Measurements from ENCODE around the gene NPC1. TPM values are rescaled to one million over a fixed set of nuclear protein-coding genes. Genes with fewer than 3 reads are reported as not detected.
"Not testable (repeated sequence)": the region's sequence is repeated elsewhere in the genome, so short reads cannot be mapped to it uniquely, and the experiment has no call there.

NPC1 gene
- total RNA-seq, 1 donor from 2014 or later, result 114 TPM

DNA sequence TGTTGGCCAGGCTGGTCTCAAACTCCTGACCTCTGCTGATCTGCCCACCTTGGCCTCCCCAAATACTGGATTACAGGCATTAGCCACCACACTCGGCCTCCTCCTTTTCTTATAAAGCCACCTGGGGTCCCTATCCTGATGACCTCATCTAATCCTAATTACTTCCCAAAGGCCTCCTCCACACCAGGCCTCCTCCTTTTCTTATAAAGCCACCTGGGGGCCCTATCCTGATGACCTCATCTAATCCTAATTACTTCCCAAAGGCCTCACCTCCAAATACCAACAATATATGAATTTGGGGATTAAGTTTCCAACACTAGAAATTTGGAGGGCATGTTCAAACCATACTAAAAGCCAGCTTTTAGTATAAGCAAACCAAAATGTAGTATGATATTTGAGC lies 92.7 kb downstream of the NPC1 start:
- Histone ChIP-seq H3K9me3 (no peaks in the 10 kb centered on the region), H3K4me3 (no peak overlapping the region), H3K27ac (no peak overlapping the region), H3K36me3 (no peaks in the 10 kb centered on the region), H3K27me3 (ENCODE audit: low read depth) (no peaks in the 10 kb centered on the region), H3K4me1 (no peaks in the 10 kb centered on the region)
- intact Hi-C loops (cut with DNase I), result no loop called here
- DNase-seq (no peak), ATAC-seq (no peak)
- TF ChIP-seq, protein P1, sequence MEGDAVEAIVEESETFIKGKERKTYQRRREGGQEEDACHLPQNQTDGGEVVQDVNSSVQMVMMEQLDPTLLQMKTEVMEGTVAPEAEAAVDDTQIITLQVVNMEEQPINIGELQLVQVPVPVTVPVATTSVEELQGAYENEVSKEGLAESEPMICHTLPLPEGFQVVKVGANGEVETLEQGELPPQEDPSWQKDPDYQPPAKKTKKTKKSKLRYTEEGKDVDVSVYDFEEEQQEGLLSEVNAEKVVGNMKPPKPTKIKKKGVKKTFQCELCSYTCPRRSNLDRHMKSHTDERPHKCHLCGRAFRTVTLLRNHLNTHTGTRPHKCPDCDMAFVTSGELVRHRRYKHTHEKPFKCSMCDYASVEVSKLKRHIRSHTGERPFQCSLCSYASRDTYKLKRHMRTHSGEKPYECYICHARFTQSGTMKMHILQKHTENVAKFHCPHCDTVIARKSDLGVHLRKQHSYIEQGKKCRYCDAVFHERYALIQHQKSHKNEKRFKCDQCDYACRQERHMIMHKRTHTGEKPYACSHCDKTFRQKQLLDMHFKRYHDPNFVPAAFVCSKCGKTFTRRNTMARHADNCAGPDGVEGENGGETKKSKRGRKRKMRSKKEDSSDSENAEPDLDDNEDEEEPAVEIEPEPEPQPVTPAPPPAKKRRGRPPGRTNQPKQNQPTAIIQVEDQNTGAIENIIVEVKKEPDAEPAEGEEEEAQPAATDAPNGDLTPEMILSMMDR (IDR thresholded peaks at IDR 0.05), result no peak

DNA sequence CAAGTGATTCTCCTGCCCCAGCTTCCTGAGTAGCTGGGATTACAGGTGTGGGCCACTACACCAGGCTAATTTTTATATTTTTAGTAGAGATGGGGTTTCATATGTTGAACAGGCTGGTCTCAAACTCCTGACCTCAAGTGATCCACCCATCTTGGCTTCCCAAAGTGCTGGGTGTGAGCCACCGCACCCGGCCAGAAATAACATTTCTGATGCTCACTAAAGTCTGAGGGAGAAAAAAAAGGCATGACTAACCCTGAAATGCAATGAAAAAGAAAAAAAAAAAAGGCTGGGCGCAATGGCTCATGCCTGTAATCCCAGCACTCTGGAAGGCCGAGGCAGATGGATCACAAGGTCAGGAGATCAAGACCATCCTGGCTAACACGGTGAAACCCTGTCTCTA lies 96.7 kb downstream of the NPC1 start:
- H3K27me3 ChIP-seq (ENCODE audit: low read depth); ATAC-seq; H3K4me3 ChIP-seq; H3K27ac ChIP-seq; H3K36me3 ChIP-seq; H3K9me3 ChIP-seq; intact Hi-C loops (cut with DNase I); DNase-seq: not testable (repeated sequence)
- peaks cover 13% of the 10 kb centered on the region for H3K4me1 ChIP-seq

DNA sequence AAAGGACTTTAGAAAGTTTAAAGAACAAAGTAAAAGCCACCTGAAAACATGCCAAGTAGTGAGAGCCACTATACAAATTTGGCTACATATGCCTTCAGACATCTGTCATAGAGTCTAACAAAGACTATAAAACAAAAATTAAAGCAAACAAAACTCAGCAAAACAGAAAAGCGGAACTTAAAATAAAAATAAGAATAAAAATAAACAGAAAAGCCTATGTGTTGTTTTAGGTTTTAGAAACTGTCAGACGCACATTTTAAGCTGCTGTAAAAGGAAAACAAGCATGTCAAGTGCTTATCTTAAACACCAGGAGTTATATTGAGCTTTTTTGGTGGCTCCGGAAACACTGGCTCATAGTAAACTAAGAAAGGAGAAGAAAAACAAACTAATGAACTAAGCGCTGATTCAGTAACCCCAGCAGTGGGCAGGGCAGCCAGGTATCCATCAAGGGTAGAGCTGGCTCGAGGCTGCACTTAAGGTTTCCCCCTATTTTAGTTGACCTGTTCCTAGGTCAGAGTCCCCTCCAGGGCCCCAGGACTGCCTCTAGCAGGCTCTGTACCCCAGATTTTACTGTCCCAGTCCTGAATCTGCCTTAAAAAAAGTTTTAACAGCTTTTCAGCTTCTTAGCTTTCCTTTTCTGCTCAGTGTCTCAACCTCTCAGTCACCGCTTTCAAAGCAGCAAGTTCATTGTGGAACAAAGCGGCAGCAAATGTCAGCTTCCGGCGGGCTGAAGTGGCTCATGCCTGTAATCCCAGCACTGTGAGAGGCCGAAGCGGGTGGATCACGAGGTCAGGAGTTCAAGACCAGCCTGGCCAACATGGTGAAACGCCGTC lies 98.4 kb downstream of the NPC1 start:
- H3K4me3 ChIP-seq, result peak overlapping the region; percentile 31
- ATAC-seq (peak; percentile 74 to 83), DNase-seq (peak; percentile 70)

DNA sequence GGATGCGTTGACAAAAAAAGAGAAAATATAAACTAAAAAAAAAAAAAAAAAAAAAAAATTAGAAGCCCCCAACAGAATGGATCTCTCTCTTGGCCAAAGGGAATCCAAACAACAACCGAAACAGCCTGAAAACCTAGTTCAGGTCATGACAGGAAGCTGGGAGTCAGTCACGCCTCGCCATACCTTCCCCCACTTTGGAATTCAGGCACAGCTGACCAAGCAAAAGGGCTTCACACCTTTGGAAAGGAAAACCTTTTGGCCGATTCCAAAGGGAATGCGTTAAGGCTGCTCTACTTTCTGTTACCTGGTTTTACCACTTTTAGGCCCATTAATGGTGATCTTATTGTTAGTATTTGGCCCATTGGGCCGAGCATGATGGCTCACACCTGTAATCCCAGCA lies 100.9 kb downstream of the NPC1 start:
- no peak for DNase-seq
- Histone ChIP-seq H3K9me3 (no peaks in the 10 kb centered on the region), H3K36me3 (peaks cover 31% of the 10 kb centered on the region), H3K27ac (no peak overlapping the region), H3K27me3 (ENCODE audit: low read depth) (no peaks in the 10 kb centered on the region), H3K4me1 (peaks cover 13% of the 10 kb centered on the region), H3K4me3 (no peak overlapping the region)
- TF ChIP-seq, protein P1 (IDR thresholded peaks at IDR 0.05), result no peak
- intact Hi-C loops (cut with DNase I), result no loop called here
- no peak for ATAC-seq

More for the DNA sequence above, 98.4 kb downstream of the NPC1 start:
- H3K36me3 ChIP-seq, result peaks cover 5% of the 10 kb centered on the region
- TF ChIP-seq, protein P1 (IDR thresholded peaks at IDR 0.05), result no peak
- H3K9me3 ChIP-seq, result no peaks in the 10 kb centered on the region
- intact Hi-C loops (cut with DNase I), result no loop called here
- H3K27ac ChIP-seq, result peak overlapping the region; percentile 72
- peaks cover 13% of the 10 kb centered on the region for H3K4me1 ChIP-seq
- H3K27me3 ChIP-seq (ENCODE audit: low read depth), result no peaks in the 10 kb centered on the region

DNA sequence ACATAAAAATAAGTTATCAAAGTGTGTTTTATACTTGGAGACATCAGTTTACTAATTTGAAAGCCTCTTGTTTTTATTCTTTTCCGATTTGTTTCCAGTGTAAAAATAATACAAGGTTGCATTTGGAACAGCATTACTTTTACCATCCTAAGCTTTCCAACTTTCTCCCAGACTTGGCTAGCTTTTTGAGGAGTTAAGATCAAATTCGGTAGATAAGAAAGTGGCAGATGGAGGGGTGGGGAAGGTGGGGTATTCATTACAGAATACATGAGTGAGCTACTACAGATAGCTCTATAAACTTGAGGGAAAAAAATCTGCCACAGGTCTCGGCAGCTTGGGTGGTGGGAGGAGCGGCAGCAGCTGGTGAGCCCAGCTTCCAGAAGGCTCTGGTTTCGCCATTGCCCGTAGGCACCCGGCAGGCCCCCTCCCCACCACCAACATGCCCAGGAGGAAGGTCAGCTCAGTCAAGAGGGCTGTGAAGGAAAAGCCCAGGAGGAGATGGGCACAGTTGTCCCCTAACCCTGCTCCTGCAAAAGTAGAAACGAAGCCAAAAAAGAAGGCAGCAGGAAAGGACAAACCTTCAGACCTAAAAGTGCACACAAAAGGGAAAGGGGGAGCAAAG lies 101.6 kb downstream of the NPC1 start:
- no peak for DNase-seq
- TF ChIP-seq, protein P1 (IDR thresholded peaks at IDR 0.05), result no peak
- peaks cover 37% of the 10 kb centered on the region for H3K36me3 ChIP-seq
- intact Hi-C loops (cut with DNase I), result no loop called here
- no peak for ATAC-seq
- no peak overlapping the region for H3K27ac ChIP-seq
- no peaks in the 10 kb centered on the region for H3K9me3 ChIP-seq
- H3K4me1 ChIP-seq, result peaks cover 13% of the 10 kb centered on the region
- H3K27me3 ChIP-seq (ENCODE audit: low read depth), result no peaks in the 10 kb centered on the region
- no peak overlapping the region for H3K4me3 ChIP-seq

Other genes with a start within 250 kb of the NPC1 start
- 64.1 TPM for gene RIOK3, start 133.2 kb downstream of the NPC1 start, total RNA-seq
- 34.2 TPM for gene RMC1, start 83.0 kb downstream of the NPC1 start, total RNA-seq
- 56.5 TPM for gene ANKRD29, start 76.4 kb upstream of the NPC1 start, total RNA-seq
- 89.1 TPM for gene LAMA3, start 102.9 kb upstream of the NPC1 start, total RNA-seq